ENCODE results near the gene PREX1.

DNA sequence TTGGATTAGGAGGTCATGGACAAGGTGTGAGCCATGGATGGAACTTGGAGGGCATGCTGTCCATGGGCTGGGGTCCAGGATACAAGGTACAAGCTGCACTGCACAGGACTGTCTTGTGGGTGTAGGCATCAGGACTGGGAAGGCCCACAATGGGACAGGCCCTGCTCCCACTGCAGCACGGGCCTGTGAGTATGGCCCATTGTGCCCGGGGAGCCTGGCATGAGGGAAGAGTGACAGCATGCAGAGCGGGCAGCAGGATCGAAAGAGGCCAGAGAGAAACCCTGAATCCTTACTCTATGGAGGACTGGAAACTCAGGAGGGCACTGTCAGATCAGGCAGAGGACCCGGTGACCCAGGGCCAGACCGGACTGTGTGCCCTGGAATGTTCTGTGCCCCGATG lies 211.3 kb downstream of the PREX1 start:
- TF ChIP-seq, protein P1, sequence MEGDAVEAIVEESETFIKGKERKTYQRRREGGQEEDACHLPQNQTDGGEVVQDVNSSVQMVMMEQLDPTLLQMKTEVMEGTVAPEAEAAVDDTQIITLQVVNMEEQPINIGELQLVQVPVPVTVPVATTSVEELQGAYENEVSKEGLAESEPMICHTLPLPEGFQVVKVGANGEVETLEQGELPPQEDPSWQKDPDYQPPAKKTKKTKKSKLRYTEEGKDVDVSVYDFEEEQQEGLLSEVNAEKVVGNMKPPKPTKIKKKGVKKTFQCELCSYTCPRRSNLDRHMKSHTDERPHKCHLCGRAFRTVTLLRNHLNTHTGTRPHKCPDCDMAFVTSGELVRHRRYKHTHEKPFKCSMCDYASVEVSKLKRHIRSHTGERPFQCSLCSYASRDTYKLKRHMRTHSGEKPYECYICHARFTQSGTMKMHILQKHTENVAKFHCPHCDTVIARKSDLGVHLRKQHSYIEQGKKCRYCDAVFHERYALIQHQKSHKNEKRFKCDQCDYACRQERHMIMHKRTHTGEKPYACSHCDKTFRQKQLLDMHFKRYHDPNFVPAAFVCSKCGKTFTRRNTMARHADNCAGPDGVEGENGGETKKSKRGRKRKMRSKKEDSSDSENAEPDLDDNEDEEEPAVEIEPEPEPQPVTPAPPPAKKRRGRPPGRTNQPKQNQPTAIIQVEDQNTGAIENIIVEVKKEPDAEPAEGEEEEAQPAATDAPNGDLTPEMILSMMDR (conservative IDR thresholded peaks at IDR 0.05; ENCODE audit: low read length) = no peak
- TF ChIP-seq EZH2phosphoT487 (IDR thresholded peaks at IDR 0.05; ENCODE audit: borderline replicate concordance, low read depth, low read length) = no peak

Data from OCI-LY7 (cell line).